NCI-H2227 (cell line): Measurements from ENCODE around the gene EPS8L2.

Source experiments
- DNase-seq: peaks from one replicate; lab custom pipeline; 2025; ENCODE audit not compliant: unreplicated experiment; lab: John Stamatoyannopoulos, UW

EPS8L2 gene

DNA sequence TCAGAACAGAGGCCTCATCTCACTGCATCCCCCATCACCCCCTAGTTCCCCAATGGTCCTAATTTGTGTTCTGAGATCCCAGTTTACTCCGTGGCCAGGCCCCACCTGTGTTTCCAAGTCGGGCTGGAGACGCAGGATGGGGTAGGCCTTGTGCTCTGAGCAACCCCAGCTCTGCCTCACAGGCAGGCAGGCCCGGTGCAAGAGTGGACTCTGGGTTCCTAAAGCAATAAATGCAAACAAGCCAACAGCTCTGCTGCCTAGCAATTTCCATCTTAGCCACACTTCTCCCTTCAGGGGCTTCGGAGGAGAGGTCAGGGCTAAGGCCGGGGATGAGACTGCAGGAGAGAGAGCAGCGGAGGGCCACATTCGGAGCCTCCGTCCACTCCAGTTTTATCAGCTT is 2.5 kb upstream of the EPS8L2 start:
- no peak for DNase-seq

DNA sequence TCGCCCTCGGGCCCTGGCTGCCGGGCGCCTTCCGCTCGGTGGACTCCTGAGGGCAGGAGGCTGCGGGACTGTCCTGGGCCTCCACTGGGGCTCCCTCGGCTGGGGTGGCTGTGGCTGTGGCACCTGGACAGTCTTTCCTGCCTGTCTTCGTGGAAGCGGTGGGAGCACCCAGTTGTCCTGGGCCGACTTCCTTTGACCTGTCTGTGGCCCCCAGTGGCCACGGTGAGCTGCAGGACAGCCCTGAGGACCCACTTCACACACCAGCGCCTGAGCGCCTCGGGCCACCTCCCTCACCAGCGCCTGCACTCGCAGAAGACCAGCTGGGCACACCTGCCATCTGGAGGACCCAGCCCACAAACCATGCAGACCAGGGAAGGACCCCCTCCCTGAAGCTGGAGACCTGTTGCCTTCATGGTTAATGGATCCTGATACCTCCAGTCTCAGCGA is 1.8 kb upstream of the EPS8L2 start:
- no peak for DNase-seq

DNA sequence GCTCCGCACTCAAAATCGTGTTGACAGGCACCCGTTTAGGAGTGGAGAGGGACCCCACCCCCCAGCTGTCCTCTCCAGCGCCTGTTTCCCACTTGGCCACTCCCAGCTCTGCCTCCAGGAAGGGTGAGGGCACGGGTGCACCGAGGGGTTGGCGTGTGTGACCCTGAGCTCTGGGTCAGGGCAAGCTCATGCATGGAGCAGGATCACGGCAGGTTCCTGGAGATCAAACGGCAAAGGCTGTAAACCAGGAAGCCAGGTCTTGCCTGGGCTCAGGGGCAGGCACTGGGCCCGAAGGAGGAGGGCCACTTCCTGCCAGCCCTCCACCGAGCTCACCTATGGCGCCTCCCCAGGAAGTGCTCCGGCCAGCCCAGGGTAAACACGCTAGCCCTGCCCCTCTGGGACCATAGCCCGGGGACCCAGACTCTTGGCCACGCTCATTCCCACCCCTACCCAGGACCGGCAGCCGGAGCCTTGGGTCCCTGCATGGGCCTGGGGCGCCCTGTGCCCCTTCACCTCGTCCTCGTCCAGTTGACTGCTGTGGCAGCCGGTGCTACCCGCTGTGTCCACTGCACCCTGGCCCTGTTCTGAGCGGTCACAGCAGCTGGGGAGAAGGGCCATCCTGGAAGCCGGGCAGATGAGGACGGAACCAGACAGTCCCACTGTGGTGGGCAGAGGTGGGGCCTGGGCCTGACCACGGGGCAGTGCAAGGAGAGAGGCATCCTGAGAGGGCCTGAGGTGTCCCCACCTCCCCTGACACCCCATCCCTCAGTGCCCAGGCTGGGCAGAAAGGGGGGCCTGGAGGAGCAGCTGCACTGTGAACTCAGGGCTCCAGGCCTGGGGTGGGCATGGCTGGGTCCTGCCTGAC is 1.0 kb upstream of the EPS8L2 start:
- DNase-seq: no peak

DNA sequence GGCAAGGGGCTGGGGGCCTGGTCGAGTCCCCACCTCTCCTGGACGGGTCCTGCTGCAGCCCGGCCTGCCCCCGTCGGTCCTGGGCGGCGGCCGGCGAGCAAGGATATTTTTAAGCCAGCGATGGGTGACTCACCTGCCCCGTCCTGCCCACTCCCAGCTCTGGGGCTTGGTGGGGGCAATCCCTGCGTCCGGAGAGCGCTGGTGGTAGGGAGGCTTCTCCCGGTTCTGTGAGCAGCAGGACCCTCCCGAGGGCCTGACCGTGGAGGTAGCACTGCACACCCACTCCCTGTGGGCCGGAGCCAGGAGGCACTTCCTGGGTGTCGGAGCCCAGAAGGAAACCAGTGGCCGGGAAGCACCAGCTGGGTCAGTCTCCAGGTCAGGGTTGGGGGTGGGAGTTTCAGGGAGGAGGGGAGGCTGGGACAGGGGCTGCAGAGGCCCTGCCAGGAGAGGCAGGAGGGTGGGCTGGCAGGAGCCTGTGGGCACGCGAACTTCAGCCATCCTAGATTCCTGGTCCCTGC is 467 bp downstream of the EPS8L2 start:
- DNase-seq: no peak

DNA sequence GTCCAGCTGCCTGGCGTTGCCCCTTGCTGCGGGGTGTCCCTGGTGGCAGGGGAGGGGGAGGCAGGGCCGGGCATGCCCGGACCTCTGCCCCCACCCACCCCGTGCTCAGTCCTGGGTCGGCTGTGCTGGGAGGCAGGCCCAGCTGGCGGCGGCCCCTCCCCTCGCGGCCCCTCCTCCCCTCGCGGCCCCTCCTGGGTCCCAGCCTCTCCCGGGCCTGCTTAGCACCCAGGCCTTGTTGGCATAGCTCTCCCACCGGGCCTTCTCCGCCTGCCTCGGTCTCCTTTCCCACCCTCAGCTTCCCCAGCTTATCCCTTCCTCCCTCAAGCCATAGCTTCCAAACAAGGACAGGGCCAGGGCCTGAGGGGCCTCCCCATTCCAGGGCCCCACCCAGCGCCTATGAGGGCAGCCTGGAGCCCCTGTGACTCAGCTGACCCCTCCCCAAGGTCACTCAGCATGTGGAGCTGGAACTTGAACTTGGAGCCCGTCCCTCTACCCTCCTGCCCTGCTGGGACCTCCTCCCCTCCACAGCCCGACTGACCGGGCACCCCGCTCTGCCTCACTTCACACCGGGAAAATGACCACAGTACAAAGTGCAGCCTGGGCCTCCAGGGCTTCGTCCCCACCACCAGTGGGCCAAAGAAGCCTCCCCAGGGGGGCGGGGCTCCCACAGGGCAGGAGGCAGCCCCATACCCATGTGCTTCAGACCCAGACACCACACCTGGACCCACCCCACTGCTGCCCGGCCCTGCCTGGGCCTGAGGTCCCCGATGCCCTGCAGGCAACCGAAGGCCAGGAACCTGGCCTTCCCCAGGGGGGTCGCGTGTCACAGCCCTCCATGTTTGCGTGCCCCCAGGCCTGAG is 1.2 kb downstream of the EPS8L2 start:
- DNase-seq: no peak

DNA sequence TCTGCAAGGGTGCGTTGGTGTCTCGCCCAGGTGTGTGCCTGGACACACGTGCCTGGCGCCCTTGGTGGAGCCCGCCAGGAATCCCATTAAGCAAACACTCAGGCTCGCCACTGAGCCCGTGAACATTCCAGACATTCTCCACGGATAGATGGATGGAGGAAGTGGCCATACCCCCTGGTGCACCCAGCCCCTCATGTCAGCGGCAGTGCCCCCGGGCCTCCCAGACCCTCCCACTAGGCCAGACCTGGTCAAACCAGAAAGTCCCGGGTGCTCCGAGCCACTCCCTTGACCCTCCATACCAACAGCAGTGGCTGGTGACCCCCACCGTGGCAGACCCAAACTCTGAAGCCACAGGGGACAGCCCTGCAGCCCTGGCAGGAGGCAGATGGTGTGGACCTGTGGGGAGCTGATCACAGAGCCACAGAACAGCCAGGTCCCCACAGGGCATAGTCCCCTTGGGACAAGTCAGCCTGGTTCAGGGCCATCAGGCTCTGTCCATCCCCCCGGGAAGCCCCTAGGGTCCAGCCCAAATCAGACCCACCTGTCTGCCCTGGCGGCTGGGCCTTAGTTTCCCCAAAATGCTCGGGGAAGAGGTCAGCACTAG is 1.9 kb downstream of the EPS8L2 start:
- no peak for DNase-seq

DNA sequence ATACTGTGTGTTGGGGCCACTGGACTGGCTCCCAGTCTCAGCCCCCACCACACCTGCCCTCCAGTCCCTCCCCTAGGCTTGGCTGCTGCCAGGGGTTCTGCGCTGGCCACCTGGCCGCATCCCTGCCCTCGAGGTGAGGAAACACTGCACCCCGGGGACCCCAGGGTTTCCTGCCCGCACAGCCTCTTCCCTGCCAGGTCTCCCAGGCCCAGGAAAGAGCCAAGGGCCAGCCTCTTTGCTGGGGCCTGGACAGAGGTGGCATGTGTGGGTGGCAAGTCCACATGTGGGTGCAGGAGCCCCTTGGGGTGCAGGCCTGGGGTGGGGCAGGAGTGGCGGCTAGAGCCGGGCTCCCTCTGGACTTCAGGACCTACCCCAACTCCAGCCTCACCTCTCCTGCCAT is 2.5 kb downstream of the EPS8L2 start:
- no peak for DNase-seq

DNA sequence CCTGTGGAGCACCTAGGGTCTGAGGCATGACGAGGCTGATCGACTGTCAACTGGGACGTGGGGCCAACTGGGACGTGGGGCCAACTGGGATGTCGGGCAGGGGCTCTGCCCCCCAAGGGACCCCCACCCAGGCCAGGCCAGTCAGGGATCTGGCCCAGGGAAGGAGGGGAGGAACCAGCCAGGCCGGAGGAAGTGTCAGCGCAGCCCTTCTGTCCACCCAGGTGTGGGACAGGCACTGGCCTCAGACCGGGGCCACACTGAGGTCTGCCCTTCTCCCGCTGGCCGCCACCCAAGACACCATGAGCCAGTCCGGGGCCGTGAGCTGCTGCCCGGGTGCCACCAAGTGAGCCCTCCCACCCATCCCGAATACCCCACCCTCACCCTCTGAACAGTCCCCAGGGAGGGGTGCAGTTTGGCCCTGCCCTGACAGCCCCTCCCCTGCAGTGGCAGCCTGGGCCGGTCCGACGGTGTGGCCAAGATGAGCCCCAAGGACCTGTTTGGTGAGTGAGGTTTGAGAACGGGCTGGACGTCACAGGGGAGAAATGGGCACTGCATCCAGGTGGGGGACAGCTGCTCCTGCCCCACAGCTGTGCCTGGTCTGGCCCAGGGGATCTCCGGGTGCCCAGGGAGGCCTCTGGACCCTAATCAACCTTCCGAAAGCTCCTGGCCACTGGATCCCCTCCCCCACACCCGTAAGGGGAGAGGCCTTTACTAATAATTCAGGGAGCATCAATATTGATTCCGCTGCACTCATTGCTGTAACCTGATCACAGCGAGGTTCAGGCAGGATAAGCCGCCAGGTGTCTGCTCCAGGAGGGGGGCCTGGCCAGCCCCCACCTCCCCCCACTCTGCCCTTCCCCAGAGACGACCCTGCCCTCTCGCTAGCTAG is 3.3 kb downstream of the EPS8L2 start:
- no peak for DNase-seq

DNA sequence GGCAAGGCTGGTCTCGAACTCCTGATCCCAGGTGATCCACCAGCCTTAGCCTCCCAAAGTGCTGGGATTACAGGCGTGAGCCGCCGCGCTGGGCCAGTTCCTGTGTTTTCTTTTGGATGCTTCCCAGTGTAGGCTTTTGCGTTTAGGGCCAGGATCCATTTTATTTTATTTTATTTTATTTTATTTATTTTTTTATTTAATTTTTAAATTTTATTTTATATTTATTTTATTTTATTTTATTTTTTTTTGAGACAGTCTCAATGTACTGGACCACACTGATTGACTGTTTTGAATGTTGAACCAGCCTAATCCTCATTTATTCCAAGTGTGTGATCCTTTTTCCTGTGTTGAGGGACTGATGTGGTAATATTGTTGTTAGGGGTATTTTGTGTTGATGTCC is 8.4 kb downstream of the EPS8L2 start:
- DNase-seq: no peak

DNA sequence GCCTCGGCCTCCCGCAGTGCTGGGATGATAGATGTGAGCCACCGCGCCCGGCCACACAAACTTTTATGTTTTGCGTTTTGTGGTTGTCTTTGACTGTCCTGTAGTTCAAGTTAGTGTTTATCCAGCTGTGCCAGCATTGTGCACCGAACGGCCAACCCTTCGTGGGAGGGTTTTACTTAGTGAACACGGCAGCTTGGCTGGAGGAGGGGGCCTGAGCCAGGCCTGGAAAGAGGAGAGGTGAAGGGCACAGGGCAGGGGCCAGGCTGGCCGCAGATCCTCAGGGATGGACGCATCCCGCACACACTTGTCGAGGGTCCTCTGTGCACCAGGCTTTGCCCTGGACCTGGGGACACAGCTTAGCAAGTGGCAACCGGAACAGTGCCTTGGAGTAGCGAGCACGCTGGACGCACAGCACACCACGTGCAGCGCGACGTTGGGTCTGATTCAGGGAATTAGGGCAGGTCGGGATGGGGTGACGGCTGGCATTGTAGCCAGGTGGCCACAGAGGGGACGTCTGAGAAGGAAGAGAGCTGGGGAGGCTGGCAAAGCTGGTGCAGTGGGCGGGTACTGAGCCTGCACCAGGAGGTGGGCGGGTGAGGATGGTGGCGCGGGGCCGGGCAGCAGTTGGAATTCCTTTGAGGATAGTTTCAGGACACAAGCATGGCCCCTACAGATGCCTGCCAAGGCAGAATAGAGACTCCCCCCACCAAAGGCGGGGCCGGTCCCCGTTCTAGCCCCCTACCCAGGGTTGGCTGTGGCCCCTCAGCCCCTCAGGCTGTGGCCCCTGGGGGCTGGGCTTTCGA is 13.4 kb downstream of the EPS8L2 start:
- DNase-seq: no peak

DNA sequence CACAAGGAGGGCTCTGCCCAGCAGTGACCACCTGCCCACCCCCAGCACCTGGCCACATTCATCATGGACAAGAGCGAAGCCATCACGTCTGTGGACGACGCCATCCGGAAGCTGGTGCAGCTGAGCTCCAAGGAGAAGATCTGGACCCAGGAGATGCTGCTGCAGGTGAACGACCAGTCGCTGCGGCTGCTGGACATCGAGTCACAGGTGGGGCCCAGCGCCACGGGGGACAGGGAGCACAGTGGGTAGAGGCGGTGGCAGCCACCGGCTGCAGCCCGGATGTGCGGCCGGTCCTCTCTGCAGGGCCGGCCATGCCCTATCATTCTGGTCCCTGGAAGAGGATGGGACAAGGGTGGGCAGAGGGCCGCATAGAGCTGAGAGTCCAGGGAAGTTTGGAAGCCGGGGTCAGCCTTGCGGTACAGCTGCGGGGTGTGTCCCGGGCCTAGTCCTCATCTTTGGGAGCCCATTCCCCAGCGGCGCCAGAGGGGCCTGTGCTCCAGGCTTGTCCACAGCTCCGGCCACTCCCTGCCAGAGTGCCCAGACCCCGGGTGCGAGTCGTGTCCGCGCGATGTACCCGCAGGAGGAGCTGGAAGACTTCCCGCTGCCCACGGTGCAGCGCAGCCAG is 14.1 kb downstream of the EPS8L2 start:
- DNase-seq: no peak

DNA sequence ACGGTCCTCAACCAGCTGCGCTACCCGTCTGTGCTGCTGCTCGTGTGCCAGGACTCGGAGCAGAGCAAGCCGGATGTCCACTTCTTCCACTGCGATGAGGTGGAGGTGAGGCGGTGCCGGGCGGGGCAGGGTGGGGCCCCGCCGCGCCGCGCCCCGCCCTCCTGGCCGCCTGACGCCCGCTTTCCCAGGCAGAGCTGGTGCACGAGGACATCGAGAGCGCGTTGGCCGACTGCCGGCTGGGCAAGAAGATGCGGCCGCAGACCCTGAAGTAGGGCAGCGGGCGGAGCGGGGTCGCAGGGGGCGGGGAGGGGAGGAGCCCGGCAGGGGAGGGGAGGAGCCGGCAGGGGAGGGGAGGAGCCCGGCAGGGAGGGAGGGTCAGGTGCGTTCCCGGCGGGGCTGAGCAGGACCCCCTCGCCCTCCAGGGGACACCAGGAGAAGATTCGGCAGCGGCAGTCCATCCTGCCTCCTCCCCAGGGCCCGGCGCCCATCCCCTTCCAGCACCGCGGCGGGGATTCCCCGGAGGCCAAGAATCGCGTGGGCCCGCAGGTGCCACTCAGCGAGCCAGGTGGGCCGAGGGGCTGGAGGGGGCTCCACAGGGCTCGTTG is 14.7 kb downstream of the EPS8L2 start:
- DNase-seq: peak; percentile 75

DNA sequence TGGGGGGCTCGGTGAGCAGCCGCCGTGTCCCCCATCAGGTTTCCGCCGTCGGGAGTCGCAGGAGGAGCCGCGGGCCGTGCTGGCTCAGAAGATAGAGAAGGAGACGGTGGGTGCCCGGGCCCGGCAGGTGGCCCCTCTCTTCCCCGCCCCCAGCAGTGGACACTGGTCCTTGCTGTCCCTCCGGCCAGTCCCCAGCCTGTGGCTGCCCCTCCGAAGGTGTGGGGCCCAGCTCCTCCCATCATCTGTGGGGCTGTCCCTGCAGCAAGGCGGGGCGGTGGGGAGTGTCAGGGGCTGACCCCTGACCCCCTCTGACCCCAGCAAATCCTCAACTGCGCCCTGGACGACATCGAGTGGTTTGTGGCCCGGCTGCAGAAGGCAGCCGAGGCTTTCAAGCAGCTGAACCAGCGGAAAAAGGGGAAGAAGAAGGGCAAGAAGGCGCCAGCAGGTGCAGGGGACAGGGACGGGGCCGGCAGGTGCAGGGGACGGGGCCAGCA is 15.3 kb downstream of the EPS8L2 start:
- DNase-seq: no peak

DNA sequence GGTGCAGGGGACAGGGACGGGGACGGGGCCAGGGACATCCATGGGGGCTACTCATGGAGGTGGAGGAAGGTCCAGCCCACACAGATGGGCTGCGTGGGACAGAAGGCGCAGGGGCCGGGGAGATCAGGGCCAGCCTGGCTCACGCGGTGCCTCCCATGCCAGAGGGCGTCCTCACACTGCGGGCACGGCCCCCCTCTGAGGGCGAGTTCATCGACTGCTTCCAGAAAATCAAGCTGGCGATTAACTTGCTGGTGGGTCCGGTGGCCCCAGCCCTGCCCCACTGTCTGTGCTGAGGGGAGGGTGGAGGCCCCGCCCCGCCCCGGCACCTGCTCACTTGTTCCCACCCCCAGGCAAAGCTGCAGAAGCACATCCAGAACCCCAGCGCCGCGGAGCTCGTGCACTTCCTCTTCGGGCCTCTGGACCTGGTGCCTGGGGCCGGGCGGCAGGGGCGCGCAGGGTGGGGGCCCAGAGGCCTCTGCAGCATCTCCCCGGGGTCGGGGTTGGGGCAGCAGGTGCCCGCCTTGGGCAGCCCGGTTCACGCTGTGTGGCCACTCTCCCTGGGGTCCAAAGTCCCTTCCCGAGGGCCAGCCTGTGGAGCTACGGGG is 15.8 kb downstream of the EPS8L2 start:
- peak; percentile 65 for DNase-seq

DNA sequence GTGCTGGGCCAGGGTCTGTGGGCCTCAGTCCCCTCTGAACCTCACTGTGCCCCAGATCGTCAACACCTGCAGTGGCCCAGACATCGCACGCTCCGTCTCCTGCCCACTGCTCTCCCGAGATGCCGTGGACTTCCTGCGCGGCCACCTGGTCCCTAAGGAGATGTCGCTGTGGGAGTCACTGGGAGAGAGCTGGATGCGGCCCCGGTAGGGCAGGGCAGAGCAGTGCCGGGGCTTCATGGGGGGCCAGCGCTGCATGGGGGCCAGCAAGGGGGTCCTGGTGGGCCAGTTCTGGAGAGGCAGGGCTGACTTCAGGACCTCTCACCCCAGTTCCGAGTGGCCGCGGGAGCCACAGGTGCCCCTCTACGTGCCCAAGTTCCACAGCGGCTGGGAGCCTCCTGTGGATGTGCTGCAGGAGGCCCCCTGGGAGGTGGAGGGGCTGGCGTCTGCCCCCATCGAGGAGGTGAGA is 16.3 kb downstream of the EPS8L2 start:
- no peak for DNase-seq

DNA sequence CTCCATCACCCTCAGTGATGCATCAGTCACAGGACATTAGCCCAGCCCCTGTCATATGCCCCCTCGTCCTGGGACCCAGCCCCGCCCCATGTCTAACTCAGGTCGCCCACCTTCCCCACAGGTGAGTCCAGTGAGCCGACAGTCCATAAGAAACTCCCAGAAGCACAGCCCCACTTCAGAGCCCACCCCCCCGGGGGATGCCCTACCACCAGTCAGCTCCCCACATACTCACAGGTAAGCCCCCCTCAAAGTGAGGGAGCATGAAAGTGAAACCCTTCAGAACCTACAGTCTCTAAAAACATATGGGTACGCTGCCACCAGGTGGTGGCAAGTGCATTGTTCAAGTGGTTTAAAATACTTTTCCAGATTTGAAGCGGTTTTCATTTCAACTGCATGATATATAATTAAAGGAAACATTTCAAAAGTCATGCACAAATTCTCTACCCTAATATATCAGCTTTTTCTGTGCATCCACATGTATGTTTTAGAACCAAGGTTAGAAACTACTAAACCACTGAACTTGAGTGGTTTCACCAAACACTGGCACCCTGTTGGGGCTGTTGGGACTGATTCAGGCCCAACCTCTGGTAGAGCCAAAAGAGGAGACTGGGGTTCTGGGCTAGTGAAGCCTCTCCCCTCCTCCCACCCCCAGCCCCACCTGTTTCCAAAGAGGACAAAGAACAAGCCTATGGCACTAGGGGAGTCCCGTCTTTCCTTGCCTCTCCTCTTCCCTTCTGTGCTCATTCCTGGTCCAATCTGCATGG is 17.3 kb downstream of the EPS8L2 start:
- DNase-seq: peak; percentile 72

DNA sequence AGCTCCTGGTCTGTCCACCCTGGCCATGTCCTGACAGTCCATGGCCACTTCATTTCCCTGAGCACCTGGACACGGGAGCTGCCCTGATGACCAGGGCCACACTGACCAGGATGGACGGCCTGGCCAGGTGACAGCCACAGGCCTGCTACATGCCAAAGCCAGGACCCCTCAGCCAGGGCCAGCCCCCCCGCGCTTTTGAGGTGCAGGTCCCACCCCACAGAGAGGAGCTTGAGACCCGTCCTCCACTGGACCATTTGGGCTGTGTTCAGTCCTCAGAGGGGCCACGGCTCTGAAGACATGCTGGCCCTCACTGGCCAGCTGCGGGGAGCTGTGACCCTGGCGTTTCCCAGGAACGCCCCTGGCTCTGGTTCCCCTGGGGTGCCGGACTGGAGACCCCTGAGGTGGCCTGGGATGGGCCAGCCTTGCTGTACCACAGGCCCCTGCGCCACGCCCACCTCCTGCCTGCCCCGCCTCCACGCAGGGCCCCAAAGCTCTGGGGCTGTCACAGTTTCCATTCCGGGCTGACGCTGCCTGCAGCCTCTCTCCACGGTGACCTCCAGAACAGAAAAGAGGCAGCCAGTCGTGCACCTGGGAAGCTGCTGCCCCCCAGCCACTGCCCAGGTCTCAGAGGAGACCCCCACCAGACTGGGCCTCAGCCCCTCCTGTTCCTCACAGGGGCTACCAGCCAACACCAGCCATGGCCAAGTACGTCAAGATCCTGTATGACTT is 18.2 kb downstream of the EPS8L2 start:
- DNase-seq: no peak
